Neutrophil (primary cell): ENCODE data around the gene LECT2.

ENCODE experiments used
- H3K27ac ChIP-seq: fragments of 200-600 bp; sonication (generic); 2 replicates; pipeline ENCODE4 v1.5.1; 2016; ENCODE audit warnings: mild to moderate bottlenecking, moderate library complexity
- H3K27me3 ChIP-seq: fragments of 200-600 bp; sonication (generic); 2 replicates; pipeline ENCODE4 v1.6.0; 2016; ENCODE audit warnings: mild to moderate bottlenecking
- H3K36me3 ChIP-seq: fragments of 200-600 bp; sonication (generic); 2 replicates; pipeline ENCODE4 v1.5.1; 2017
- H3K4me1 ChIP-seq, 2 experiments: fragments of 200-600 bp in 1 of 2; sonication (generic) in 1 of 2; 1 replicate in 1 of 2; 2 replicates in 1 of 2; pipeline versions ENCODE4 v1.5.1 to v1.6.1; 2013 to 2016; ENCODE audit warnings: low read depth in 1 of 2, low read length in 1 of 2, mild to moderate bottlenecking in 1 of 2, moderate library complexity in 1 of 2; ENCODE audit not compliant: control insufficient read depth in 1 of 2, insufficient read depth in 1 of 2
- H3K4me3 ChIP-seq, 2 experiments: fragments of 200-600 bp in 1 of 2; sonication (generic) in 1 of 2; 1 replicate in 1 of 2; 2 replicates in 1 of 2; pipeline ENCODE4 v1.5.1; 2013 to 2016; ENCODE audit warnings: low read depth in 1 of 2, low read length in 1 of 2, mild to moderate bottlenecking in 1 of 2, moderate library complexity in 1 of 2
- H3K9me3 ChIP-seq: fragments of 200-600 bp; sonication (generic); 2 replicates; pipeline ENCODE4 v1.5.1; 2016
- CTCF ChIP-seq: fragments of 200-600 bp; sonication (generic); IDR thresholded peaks from 2 replicates; pipeline ENCODE4 v1.5.1; 2016; ENCODE audit warnings: antibody characterized with exemption

LECT2 gene

DNA sequence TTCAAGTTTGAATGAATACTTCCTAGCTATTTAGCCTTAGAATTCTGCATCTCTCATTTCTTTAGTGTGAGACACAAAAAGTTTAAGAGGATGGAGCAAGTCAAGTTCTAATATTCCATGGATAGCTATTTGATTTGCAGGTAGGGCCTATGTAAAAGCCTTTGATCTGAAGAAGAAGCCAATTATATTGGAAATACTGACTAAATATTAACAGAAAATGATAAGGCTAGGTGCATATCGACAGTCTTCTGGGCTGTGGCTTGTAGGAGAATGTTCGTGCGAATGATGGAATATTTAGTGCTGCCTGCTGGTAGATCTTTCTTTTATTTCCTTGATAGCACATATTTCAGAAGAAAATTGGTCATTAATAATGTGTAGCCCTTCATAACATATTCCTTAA, at the start of gene LECT2:
TSS of gene LECT2 (minus strand) at position 85 of the 400 bp plus-strand sequence. CDS start 150 bp downstream, outside the sequence.
- Histone ChIP-seq H3K4me1 (no peaks in the 10 kb centered on the region), H3K9me3 (no peaks in the 10 kb centered on the region), H3K27ac (no peak within 1 kb of the TSS), H3K27me3 (peaks cover 70% of the 10 kb centered on the region), H3K4me3 (no peak within 1 kb of the TSS), H3K36me3 (no peaks in the 10 kb centered on the region)
- no peak for TF ChIP-seq CTCF

GRCh38 chr5:136004436-136004835, 49.7 kb upstream of the LECT2 start:
- Histone ChIP-seq H3K4me1 (peaks cover 11 to 14% of the 10 kb centered on the region in 2 experiments), H3K9me3 (no peaks in the 10 kb centered on the region), H3K4me3 (no peak overlapping the region), H3K27me3 (no peaks in the 10 kb centered on the region), H3K27ac (no peak overlapping the region), H3K36me3 (no peaks in the 10 kb centered on the region)
- no peak for TF ChIP-seq CTCF

DNA sequence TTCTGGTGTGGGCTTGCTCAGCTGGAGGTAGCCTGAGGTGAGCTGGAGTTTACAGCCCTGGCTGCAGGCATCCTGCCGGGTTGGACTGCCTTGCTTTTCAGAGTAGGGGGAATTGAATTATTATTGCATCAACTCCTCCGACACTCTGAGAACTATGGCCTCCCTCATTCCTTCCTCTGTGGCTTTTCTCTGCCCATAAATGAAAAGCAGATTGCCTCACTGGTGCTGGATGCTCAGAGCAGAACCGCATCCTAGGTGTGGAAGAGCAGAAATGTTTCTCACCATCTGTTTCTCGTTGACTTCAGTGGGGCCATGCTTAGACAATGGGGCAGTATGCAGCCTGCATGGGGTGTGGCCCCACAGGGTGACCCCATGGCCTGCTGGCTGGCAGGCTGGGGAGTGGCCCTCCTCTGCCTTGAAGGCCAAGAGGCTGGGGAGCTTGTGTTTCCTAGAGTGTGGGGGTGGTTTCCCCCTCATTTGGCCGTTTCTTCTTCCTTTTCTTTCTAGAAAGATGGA, 46.7 kb upstream of the LECT2 start:
- Histone ChIP-seq H3K27ac (no peak overlapping the region), H3K27me3 (no peaks in the 10 kb centered on the region)

DNA sequence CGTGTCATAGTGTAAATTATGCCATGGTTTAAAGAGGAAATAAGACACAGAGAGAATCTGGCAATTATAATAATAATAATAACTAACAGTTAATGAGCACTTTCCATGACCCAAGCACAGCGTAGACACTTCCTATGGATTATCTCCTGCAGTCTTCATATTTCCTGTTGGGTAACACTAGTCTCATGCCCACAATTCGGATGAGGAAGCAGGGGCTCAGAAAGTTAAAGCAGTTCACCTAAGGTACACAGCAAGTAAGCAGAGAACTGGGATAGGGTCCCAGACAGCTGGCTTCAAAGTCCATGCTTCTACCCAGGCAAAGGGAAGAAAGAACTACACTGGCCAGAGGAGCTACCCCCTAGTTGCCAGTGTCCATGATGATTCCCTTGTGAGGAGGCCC, 46.1 kb upstream of the LECT2 start:
- H3K4me3 ChIP-seq: no peak overlapping the region
- H3K27ac ChIP-seq: no peak overlapping the region
- TF ChIP-seq CTCF: no peak
- H3K36me3 ChIP-seq: no peaks in the 10 kb centered on the region
- peaks cover 11 to 16% of the 10 kb centered on the region in 2 experiments for H3K4me1 ChIP-seq
- H3K27me3 ChIP-seq: peaks cover 4% of the 10 kb centered on the region
- H3K9me3 ChIP-seq: no peaks in the 10 kb centered on the region

More for the DNA sequence above, 46.7 kb upstream of the LECT2 start:
- Histone ChIP-seq H3K4me1 (peaks cover 11 to 16% of the 10 kb centered on the region in 2 experiments), H3K9me3 (no peaks in the 10 kb centered on the region), H3K36me3 (no peaks in the 10 kb centered on the region), H3K4me3 (no peak overlapping the region)
- no peak for TF ChIP-seq CTCF

DNA sequence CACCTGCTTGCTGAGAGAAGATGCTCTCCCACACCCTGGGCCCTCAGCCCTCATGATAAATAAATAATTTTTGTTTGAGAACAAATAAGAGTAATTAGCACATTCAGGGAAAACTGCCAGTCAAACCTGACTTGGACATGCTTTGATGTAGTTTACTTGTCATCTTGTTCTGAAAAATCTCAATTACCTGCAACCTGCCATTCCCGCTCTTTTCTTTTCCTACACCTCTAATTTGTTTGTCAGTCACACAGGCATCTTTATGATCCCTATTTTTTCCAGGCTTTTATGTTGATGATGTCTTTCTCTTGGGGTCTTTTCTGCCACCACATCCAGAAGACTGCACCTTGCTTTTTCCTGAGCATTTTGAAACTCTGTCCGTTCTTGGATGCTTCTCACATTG, 45.4 kb upstream of the LECT2 start:
- Histone ChIP-seq H3K27ac (no peak overlapping the region), H3K9me3 (no peaks in the 10 kb centered on the region), H3K4me3 (no peak overlapping the region), H3K27me3 (peaks cover 6% of the 10 kb centered on the region), H3K36me3 (no peaks in the 10 kb centered on the region), H3K4me1 (peaks cover 11 to 16% of the 10 kb centered on the region in 2 experiments)
- TF ChIP-seq CTCF: no peak
